Stimulated activated CD8-positive, alpha-beta memory T cell treated with anti-CD3 and anti-CD28 coated beads, Interleukin-4, amount 100 ng/mL, for 24 hours (primary cell): ENCODE measurements around the gene IPO8.
"Not testable (repeated sequence)": the region's sequence is repeated elsewhere in the genome, so short reads cannot be mapped to it uniquely, and the experiment has no call there.

Experiments
- DNase-seq: peaks from one replicate; pipeline ENCODE4 v3.0.0-alpha.2; 2020; ENCODE audit warnings: low read depth

The IPO8 gene

GRCh38 chr12:30604302-30604701 is 91.4 kb downstream of the IPO8 start:
- not testable (repeated sequence) for DNase-seq

GRCh38 chr12:30603129-30603528 is 92.5 kb downstream of the IPO8 start:
- DNase-seq: no peak

- DNase-seq: no peak
Measured at GRCh38 chr12:30602678-30603077, 93.0 kb downstream of the IPO8 start.

GRCh38 chr12:30599608-30600007 is 96.1 kb downstream of the IPO8 start:
- DNase-seq: no peak

- no peak for DNase-seq
Measured at GRCh38 chr12:30598889-30599288, 96.8 kb downstream of the IPO8 start.

GRCh38 chr12:30595742-30596141 is 99.9 kb downstream of the IPO8 start:
- DNase-seq: no peak

- no peak for DNase-seq
Measured at GRCh38 chr12:30594509-30594908, 101.2 kb downstream of the IPO8 start.

GRCh38 chr12:30588572-30588971 is 107.1 kb downstream of the IPO8 start:
- not testable (repeated sequence) for DNase-seq

- DNase-seq: no peak
Measured at GRCh38 chr12:30587782-30588181, 107.9 kb downstream of the IPO8 start.

- no peak for DNase-seq
Measured at GRCh38 chr12:30585877-30586276, 109.8 kb downstream of the IPO8 start.

- no peak for DNase-seq
Measured at GRCh38 chr12:30582943-30583342, 112.7 kb downstream of the IPO8 start.

- no peak for DNase-seq
Measured at GRCh38 chr12:30580344-30580743, 115.3 kb downstream of the IPO8 start.
